Endometrial microvascular endothelial cells (primary cell): Measurements from ENCODE around the gene BMS1. TPM values are rescaled to one million over a fixed set of nuclear protein-coding genes. Genes with fewer than 3 reads are reported as not detected.
"Not testable (repeated sequence)": the region's sequence is repeated elsewhere in the genome, so short reads cannot be mapped to it uniquely, and the experiment has no call there.

Experiments
- in situ Hi-C: cut with HindIII; loops from 2 replicates; pipeline ENCODE4 v1.10.0; 2017; ENCODE audit warnings: low sequenced_read_pairs, low pct_unique_long_range_greater_than_20kb; ENCODE audit errors: inconsistent ontology term
- total RNA-seq: library from RNA; depleted of rRNA; stranded (reverse); fragments of >200 nt; gene quantifications from one replicate; pipeline ENCODE4 v1.2.3, GENCODE V29; 2015; ENCODE audit errors: inconsistent ontology term

BMS1 gene, protein sequence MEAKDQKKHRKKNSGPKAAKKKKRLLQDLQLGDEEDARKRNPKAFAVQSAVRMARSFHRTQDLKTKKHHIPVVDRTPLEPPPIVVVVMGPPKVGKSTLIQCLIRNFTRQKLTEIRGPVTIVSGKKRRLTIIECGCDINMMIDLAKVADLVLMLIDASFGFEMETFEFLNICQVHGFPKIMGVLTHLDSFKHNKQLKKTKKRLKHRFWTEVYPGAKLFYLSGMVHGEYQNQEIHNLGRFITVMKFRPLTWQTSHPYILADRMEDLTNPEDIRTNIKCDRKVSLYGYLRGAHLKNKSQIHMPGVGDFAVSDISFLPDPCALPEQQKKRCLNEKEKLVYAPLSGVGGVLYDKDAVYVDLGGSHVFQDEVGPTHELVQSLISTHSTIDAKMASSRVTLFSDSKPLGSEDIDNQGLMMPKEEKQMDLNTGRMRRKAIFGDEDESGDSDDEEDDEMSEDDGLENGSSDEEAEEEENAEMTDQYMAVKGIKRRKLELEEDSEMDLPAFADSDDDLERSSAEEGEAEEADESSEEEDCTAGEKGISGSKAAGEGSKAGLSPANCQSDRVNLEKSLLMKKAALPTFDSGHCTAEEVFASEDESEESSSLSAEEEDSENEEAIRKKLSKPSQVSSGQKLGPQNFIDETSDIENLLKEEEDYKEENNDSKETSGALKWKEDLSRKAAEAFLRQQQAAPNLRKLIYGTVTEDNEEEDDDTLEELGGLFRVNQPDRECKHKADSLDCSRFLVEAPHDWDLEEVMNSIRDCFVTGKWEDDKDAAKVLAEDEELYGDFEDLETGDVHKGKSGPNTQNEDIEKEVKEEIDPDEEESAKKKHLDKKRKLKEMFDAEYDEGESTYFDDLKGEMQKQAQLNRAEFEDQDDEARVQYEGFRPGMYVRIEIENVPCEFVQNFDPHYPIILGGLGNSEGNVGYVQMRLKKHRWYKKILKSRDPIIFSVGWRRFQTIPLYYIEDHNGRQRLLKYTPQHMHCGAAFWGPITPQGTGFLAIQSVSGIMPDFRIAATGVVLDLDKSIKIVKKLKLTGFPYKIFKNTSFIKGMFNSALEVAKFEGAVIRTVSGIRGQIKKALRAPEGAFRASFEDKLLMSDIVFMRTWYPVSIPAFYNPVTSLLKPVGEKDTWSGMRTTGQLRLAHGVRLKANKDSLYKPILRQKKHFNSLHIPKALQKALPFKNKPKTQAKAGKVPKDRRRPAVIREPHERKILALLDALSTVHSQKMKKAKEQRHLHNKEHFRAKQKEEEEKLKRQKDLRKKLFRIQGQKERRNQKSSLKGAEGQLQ
- total RNA-seq, result 15.1 TPM

DNA sequence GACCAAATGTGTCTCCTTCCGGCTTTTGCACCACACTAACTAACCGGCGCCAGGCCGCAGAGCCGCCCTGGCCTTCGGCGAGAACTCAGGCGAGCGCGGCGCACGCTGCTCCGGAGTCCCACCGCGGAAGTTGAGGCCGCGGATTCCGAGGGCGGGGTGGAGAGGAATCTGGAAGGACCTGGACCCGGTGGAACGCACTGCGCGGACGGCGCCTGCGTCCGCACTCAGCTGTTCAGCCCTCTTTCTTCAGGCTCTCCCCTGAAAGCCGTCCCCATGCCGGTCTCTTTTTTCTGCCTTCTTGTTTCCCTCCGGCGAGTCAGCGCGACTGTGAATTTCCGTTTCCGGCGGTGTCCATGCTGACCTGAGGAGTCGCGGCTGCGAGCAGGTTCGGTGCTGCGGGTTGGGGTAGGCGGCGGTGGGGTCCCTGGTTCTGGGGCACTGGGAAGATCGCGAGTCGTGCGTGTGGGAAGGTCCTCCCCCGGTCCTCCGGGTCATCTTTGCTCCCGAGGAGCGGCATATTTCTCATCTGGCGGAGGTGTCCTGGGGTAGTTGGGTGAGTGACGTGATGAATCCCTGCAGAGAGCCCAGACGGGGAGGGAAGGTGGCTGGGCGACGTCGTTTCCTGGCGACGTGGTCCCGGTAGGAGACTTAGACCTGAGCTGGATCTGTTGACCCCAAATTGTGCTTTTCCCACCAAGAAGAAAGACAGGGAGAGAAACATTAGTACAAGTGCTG is at the start of gene BMS1:
Gene BMS1, plus strand, starts transcription at position 350 of the 735 bp plus-strand sequence. CDS start 1,600 bp downstream, outside the sequence.
- in situ Hi-C loops, result no loop called here

DNA sequence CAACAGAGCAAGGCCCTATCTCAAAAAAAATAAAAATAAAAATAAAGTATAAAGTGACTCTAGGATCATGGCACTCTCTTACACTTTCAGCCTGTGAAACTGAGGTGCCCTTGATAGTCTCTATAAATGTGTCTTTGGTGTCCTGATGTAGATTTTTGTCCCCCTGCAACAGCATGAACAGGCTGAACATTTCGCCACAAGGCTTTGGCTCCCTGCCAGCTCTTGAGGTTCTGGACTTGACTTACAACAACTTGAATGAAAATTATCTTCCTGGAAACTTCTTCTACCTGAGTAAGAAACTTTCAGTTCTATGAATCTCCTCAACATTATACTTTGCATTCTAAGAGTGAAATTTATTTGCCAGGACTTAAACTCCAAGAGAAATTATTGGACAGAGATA is 48.1 kb upstream of the BMS1 start:
- in situ Hi-C loops, result no loop called here

DNA sequence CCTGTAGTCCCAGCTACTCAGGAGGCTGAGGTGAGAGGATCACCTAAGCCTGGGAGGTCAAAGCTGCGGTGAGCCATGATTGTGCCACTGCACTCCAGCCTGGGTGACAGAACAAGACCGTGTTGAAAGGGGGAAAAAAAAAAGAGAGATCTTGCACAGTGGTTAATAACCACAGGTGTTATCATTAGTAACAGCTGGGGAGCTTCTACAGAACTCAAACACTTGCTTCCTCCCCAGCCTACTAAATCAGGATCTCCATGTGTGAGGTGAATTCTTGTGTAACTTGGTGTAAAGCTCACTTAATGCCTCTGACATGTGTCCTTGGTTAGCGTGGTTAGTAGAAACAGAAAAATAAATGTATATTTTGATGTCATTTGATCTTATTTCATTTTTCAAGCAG is 43.9 kb upstream of the BMS1 start:
- in situ Hi-C loops, result no loop called here

DNA sequence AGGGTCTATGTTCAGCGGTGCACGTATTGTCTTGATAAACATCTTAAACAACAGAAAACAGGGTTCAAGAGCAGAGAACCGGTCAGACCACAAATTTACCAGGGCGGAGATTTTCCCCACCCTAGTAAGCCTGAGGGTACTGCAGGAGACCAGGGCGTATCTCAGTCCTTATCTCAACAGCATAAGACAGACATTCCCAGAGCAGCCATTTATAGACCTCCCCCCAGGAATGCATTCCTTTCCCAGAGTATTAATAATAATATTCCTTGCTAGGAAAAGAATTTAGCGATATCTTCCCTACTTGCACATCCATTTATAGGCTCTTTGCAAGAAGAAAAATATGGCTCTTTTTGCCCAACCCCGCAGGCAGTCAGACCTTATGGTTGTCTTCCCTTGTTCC is 41.1 kb upstream of the BMS1 start:
- in situ Hi-C loops, result not testable (repeated sequence)

DNA sequence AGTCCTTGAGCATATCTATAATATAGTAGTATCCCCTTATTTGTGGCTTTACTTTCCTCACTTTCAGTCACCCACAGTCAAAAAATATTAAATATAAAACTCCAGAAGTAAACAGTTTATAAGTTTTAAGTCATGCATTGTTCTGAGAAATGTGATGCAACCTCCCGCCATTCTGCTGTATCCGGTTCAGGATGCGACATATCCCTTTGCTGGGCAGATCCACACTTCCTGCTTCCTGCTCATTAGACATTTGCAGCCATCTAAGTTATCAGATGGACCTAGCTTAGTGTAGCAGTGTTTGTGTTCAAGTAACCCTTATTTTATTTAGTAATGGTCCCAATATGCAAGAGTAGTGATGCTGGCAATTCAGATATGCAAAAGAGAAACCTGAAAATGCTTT is 38.9 kb upstream of the BMS1 start:
- in situ Hi-C loops, result no loop called here

DNA sequence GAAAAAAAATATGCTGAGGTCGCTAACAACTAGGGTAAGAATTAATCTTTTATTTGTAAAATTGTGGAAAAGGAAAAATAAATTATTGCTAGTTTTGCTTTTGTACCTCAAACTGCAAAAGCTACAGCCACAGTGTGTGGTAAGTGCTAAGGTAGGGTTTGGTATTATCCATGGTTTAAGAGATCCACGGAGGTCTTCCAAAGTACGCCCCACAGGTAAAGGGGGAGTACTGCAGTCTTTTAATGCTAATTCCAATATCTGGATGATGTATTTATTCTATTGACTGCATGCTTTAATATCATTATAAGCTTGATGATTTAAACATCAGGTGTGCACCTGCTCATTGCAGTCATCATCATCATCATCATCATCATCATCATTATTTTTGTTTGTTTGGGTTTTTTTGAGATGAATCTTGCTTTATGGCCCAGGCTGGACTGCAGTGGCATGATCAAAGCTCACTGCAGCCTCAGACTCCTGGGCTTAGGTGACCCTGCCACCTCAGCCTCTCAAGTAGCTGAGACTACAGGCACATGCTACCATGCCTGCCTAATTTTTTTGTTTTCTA is 38.4 kb upstream of the BMS1 start:
- in situ Hi-C loops, result no loop called here

DNA sequence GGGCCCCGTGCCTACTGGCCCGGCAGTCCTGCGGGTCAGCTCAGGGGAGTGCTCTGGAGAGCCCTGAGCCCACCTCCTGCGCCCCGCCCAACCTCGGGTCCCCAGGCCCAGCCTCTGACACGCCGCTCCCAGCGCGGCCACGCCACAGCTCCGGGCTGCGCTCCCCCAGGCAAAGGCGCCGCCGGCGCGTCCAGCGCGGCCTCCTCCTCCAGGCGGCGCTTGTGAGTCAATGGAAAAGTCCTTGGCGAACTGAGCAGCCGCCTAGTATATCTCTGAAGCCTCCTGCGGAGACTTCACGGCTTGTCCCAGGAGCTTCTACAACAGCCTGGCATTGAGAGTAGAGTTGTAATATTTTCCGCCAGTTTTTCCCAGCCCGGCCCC is 29.5 kb upstream of the BMS1 start:
- in situ Hi-C loops, result no loop called here

DNA sequence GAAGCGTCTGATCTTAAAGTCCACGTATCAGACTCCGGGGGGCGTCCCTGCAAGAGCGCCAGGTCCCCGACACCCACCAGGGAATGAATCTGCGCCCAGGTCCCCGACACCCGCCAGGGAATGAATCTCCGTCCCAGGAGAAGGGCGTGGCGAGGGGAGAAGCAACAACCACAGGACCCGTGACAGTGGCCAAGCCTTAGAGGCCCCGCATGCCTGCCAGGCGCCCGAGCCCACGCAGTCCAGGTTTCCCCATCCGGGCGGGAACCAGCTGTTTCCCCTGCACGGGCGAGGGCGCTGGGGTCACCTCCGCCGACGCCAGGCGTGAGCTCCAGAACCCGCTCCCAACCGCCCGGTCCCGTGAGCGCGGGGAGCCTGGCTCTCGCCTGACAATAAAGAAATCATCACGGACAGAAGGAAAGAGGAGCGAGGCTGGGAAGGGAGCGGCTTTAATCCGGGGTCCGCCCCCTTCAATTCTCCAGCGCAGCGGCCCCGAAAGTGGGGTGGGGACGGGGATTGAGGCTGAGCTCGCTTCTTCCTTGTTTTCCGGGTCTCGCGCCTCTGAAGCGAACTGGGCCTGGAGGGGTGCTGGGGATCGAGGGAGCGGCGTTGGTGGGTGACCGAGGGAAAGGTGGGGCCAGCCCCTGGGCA is 29.0 kb upstream of the BMS1 start:
- in situ Hi-C loops, result no loop called here

DNA sequence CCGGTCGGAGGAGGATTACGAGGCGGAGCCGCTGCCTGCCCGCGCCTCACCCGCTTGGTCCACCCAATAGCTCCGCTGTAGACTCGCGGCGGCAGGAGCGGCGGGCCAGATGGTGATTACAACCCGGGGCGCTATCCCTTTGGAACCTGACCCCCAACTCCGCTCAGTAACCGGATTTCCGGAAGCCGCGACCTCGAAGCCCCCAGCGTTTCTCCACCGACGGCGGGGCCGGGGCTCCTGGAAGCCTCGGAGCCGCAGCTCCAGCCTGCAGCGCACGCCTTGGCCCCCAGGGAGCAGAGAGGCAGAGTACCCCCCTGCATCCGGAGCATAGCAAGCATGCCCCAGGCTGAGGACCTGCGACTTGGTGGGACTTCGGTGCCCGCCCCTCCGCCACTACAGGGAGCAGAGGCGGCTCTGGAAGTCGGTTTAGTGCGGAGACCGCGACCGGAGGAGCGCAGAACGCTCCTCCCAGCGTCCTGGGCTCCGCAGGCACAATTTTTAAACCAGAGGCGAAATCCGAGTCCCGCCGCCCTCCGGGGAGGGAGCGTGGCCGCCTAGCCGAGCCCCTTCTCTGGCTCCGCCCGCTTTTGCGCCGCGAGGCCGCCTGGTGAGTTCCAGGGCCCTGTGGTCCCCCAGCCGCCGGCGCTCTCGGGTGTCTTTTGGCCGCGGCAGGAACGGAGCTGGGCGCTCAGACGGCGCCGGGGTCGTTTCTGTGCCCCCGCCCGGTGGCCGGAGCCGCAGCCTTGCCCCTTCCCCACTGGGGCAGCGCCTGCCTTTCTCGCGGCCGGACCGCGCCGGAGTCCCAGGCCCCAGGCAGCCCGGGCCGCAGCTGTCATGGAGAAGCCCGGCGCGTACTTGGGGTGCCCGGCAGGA is 28.2 kb upstream of the BMS1 start:
- in situ Hi-C loops, result no loop called here

DNA sequence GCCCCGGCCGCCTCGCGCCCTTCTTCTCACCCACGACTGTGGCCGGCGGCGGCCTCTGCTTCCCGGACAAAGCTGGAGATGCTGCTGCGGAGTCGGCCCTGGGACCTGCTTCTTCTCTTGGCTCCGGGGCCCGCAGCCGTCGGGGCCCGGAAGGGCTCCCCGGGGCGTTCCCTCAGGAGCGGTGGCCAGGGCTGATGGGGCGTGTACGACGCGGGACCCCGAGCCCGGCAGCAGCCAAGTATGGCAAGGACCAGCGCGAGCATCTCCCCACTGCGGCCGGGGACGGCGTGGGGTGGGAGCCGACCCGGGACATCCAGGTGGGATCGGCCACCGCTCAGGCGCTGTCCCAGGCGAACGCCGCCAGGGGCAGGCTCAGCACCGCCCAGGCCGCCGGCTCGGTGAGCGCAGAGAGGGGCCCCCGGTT is 27.6 kb upstream of the BMS1 start:
- in situ Hi-C loops, result no loop called here

DNA sequence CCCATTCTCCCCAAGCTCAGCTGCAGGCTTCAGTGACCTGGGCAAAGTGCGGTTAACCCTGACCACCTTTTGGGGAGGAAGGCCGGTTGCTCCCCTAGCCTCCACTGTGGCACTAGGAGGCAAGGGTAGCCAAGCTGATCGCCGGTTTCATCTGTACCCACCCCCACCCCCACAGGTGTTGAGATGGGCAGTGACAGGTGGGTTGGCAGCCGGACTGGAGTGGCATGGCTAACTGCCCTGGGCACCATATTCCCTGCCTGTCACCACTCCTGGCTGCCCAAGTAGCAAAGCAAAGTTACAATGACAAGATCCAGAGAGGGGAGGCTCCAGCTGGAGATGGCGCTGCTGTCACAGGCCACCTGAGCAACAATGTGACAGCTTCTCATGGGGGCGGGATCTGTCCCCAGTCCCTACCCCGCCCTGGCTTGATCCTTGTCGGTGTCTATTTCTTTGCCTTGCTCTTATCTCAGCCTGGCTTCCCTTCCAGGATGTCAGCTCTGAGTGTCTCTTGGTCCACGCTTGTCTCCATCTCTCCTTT is 27.0 kb upstream of the BMS1 start:
- in situ Hi-C loops, result no loop called here

DNA sequence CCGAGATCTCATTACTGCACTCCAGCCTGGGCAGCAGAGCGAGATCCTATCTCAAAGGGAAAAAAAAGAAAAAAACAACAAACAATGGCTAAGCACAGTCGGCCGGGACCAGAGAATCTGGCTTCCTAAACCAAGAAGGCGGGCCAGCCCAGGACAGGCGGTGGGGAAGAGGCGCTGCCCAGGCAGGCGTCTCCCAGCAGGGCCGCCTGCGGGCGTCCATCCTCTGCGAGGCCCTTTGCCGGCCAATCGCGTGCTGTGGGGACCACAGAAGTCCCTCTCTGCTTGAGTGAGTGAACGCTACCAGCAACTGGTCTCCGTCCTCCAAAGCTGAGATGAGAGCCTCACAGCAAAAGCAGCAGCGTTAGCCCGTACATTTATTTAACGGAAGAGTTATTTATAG is 14.7 kb upstream of the BMS1 start:
- in situ Hi-C loops, result no loop called here

DNA sequence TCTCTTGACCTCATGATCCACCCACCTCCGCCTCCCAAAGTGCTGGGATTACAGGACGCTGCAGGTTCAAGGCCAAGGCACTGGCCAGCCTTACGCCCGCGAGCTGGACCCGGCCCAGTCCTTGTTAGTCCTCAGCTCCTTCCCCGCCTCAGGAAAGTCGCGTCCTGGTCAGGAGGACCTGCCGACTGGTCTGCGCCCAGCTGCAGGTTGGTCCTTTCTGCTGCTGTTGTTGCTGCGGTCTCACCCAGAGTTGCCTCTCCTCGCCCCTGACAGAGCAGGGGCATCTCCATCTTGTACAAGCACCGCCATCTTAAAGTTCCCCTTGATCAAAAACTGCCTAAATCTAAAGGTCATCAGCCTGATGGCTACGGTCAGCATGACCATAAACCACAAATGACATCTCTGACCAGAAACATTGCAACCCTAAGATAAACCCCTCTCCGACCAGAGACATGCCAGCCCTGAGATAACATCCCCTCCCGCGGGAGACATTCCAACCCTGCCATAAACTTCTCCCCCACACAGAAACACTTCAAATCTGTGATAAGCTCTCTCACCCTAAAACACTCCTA is 13.9 kb upstream of the BMS1 start:
- in situ Hi-C loops, result no loop called here

DNA sequence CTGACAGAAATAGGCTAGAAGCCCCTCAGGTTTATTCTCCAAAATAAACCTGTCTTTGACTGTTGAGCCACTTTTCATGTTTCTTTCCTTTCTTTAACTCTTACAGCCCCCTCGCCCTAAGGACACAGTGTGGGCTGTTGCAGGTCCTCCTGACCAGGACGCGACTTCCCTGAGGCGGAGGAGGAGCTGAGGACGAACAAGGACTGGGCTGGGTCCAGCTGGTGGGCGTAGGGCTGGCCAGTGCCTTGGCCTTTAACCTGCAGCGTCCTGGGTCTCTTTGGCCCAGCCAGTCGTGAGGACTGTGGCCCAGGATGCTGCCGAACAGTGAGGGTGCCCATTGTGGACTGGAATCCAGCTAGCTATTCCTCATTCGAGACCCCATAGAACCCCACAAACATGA is 13.4 kb upstream of the BMS1 start:
- in situ Hi-C loops, result no loop called here

DNA sequence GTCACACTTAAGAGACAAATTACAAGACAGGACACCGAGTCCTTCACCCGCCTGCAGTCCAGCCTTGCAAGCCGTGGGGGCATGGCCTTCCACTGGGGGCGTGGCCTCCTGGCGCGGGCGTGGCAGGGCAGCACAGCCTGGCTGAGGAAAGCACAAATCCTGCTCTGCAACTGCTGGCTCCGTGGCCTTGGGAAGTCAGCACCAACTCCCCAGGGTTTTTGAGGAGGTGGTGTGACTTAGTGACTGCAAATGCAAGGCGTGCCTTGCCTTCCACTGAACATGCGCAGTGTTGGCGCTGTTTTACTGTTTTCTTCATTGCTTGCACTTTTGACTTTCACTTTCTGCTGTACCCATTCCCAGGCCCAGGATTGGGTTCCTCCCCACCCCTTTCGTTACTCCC is 12.9 kb upstream of the BMS1 start:
- in situ Hi-C loops, result no loop called here

DNA sequence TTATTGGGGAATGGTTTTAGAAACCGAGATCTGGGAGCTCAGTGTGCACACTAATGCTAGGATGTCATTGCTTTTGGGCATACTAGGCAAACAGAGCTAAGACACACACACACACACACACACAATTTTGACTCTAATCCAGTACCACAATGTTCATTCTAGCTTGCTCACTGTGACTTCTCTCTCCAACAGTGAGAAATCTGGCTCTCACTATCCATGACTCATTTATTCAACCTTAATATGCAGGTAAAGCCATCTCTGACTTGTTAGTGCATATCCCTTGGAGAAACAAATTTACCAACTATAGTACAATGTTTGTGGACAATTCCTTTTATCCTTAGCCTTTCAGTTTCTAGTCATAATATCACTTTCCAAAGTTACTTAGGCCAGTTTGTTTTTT is 5.9 kb upstream of the BMS1 start:
- in situ Hi-C loops, result no loop called here
